ENCODE results near the gene RAB33B.
A peak's percentile ranks its signal among the peaks of the same experiment; 100 is the strongest.

Gene RAB33B

GRCh38 chr4:139501927-139502899 is 48.3 kb downstream of the RAB33B start:
- POLR2A ChIA-PET (ENCODE audit: low non-redundant PET): no interaction called here
- no peak overlapping the region for H3K27ac ChIP-seq
- CTCF ChIA-PET: no interaction called here
- DNase-seq (ENCODE audit: low spot score): no peak
- no peak for TF ChIP-seq CTCF (conservative IDR thresholded peaks at IDR 0.05; ENCODE audit: low read depth)

- CTCF ChIA-PET: interaction anchor here (0.6 kb wide), 1 partner anchor 90 kb away, joined by 3 read pairs; no protein-coding TSS in a partner anchor
- no peak for DNase-seq (ENCODE audit: low spot score)
- TF ChIP-seq CTCF (conservative IDR thresholded peaks at IDR 0.05; ENCODE audit: low read depth): no peak
- POLR2A ChIA-PET (ENCODE audit: low non-redundant PET): no interaction called here
- H3K27ac ChIP-seq: no peak overlapping the region
Measured at GRCh38 chr4:139503622-139504166, 49.8 kb downstream of the RAB33B start.

- no peak for TF ChIP-seq CTCF (conservative IDR thresholded peaks at IDR 0.05; ENCODE audit: low read depth)
- CTCF ChIA-PET: no interaction called here
- POLR2A ChIA-PET (ENCODE audit: low non-redundant PET): no interaction called here
Measured at GRCh38 chr4:139506774-139507173, 52.9 kb downstream of the RAB33B start.

GRCh38 chr4:139508581-139509237 is 54.8 kb downstream of the RAB33B start:
- H3K27ac ChIP-seq: no peak overlapping the region
- ChIA-PET POLR2A (ENCODE audit: low non-redundant PET) (no interaction called here), CTCF (interaction anchor here (0.6 to 0.9 kb wide), 2 partner anchors 95 to 148 kb away, joined by 3 read pairs; no protein-coding TSS in a partner anchor)
- DNase-seq (ENCODE audit: low spot score): no peak
- TF ChIP-seq CTCF (conservative IDR thresholded peaks at IDR 0.05; ENCODE audit: low read depth): no peak

More at GRCh38 chr4:139506774-139507173, 52.9 kb downstream of the RAB33B start:
- no peak overlapping the region for H3K27ac ChIP-seq
- DNase-seq (ENCODE audit: low spot score): no peak

GRCh38 chr4:139509727-139510410 is 55.9 kb downstream of the RAB33B start:
- ChIA-PET POLR2A (ENCODE audit: low non-redundant PET) (interaction anchor here (0.6 kb wide), 1 partner anchor 8 kb away, joined by 3 read pairs; no protein-coding TSS in a partner anchor), CTCF (interaction anchor here (0.6 to 1.0 kb wide), 5 partner anchors 14 to 147 kb away, joined by 3 to 4 read pairs (median 3); no protein-coding TSS in a partner anchor)
- DNase-seq (ENCODE audit: low spot score): peak; percentile 15
- H3K27ac ChIP-seq: no peak overlapping the region
- peak; percentile 22; the same call in 1 of the 2 replicates for TF ChIP-seq CTCF (conservative IDR thresholded peaks at IDR 0.05; ENCODE audit: low read depth)

All from RWPE1 (cell line).